Gastrocnemius medialis (tissue), 4 donors: ENCODE results near the gene MARVELD1.

Experiments
- CTCF ChIP-seq, 5 experiments: fragments of 450-650 bp in 3 of 5; fragments of 200-600 bp in 2 of 5; sonication (generic) in 2 of 5; IDR thresholded peaks in 4 of 5; conservative IDR thresholded peaks in 1 of 5; 1 replicate in 4 of 5; 2 replicates in 1 of 5; pipeline ENCODE4 v1.5.1; 2016 to 2019; ENCODE audit warnings: antibody characterized with exemption in 5 of 5, mild to moderate bottlenecking in 3 of 5, moderate library complexity in 3 of 5
- POLR2A ChIP-seq, 2 donors: fragments of 450-650 bp; IDR thresholded peaks; one replicate each; pipeline ENCODE4 v1.6.1; 2017; ENCODE audit warnings: antibody characterized with exemption in 2 of 2, mild to moderate bottlenecking in 2 of 2, moderate library complexity in 2 of 2

DNA sequence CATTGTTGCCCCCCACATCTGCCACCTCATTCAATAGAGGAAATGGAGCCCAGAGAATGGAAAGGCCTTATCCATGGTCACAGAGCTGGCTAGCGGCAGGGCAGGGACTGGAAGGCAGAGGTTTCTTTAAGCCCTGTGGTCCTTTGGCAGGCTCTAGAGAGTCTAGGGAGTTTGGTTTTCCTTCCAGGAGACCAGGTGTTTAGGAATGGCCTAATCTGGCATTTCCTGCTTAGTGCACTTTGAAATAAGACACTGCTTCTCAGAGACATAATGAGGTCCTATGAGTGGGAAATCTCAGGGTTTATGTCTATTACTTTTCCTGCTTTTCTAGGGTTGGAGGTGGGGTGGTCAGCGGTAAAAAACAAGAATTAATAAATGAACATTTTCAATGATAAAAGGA, 6.1 kb downstream of the MARVELD1 start:
- no peak for TF ChIP-seq POLR2A (IDR thresholded peaks at IDR 0.05)
- no peak for TF ChIP-seq CTCF (IDR thresholded peaks at IDR 0.05 in 4 of 5, conservative IDR thresholded peaks at IDR 0.05 in 1 of 5)
